Renal pelvis (tissue), 4 donors: ENCODE measurements around the gene TOMT. TPM values are rescaled to one million over a fixed set of nuclear protein-coding genes. Genes with fewer than 3 reads are reported as not detected.
"Not testable (repeated sequence)": the region's sequence is repeated elsewhere in the genome, so short reads cannot be mapped to it uniquely, and the experiment has no call there.

ENCODE experiments used
- DNase-seq: peaks from one replicate; pipeline ENCODE4 v3.0.0-alpha.2; 2013
- polyA plus RNA-seq, 3 donors: library from polyadenylated mRNA; unstranded; fragments of 120-200 nt; gene quantifications; one replicate each; pipeline ENCODE4 v1.2.1, GENCODE V29; 2013; ENCODE audit not compliant: insufficient read length in 3 of 3

Gene TOMT
- polyA plus RNA-seq, 3 donors, result not detected

- no peak for DNase-seq
These were observed 18.3 kb downstream of the TOMT start for GRCh38 chr11:72124046-72124445.

DNA sequence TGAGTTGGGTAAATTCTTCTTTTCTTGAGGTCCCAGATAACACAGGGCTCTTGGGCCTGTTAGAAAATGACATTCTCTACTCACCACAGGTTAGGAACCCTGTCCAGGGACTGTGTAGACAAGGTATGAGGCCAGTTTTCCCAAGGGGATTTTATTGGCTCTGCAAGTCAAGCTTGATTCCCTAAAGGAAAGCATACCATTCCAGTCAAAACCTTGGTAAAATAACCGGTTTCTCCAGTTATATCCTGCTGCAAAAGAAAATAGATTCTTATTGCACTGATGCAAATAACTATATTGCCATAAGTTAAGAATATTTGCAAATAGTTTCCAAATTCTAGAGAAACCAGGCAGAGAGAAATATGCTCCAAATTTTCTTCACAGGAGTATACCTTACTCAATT, 20.2 kb downstream of the TOMT start:
- DNase-seq, result no peak

- no peak for DNase-seq
These were observed 22.2 kb downstream of the TOMT start for GRCh38 chr11:72127923-72128322.

DNA sequence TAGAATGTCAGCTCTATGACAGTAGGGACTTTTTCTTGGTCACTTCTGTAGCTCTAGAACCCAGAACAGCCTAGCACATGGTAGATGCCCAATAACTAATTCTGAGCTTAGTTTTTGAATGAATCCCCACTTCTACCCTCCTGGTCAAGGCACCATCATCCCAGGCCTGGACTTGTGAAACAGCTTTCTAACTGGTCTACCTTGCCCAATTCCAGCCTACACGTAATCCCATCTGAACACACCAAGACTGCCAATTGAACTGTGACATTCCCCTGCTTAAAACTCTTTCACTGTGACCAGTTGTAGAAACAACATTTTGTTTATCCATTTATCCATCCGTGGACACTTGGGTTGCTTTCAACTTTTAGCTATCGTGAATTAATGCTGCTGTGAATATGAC, 23.7 kb downstream of the TOMT start:
- DNase-seq, result no peak

DNA sequence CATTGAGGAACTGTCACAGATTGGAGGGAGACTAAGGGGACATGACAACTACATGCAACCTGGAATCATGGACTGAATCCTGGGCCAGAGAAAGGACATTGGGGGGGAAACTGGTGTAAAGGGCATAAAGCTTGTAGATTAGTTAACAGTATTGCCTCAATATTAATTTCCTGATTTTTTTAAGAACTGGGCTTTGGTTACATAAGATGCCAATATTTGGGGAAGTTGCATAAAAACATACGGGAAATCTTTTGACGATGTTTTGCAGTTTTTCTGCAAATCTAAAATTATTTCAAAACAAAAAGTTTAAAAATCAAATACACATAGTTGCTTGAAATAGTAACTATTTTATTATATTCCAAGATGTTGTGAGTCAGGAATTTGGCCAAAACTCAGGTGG, 26.9 kb downstream of the TOMT start:
- DNase-seq, result no peak

GRCh38 chr11:72135473-72135872, 29.7 kb downstream of the TOMT start, which contains the start of gene FOLR3:
Gene FOLR3, plus strand, starts transcription at chr11:72135725. Its CDS starts 228 bp downstream, at chr11:72135953.
- not testable (repeated sequence) for DNase-seq

- no peak for DNase-seq
These were observed 30.4 kb downstream of the TOMT start for GRCh38 chr11:72135891-72136683.

GRCh38 chr11:72136684-72137262, 31.0 kb downstream of the TOMT start:
- DNase-seq, result no peak

DNA sequence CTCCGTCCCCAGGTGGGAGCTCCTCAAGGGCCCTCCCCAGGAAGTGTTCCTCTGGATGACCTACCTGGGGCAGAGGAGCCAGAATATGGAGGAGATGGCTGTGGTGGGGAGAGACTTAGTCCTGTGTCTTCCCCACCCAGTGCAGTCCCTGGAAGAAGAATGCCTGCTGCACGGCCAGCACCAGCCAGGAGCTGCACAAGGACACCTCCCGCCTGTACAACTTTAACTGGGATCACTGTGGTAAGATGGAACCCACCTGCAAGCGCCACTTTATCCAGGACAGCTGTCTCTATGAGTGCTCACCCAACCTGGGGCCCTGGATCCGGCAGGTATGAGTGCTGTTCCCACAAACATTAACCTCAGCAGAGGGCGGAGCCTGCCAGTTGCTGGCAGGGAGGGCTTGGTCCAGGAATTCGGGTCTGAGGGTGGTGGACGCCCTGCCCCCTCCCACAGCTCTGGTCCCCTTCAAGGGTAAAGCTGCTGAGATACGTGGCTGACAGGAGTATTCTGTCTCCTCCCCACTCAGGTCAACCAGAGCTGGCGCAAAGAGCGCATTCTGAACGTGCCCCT, 33.2 kb downstream of the TOMT start:
- no peak for DNase-seq

DNA sequence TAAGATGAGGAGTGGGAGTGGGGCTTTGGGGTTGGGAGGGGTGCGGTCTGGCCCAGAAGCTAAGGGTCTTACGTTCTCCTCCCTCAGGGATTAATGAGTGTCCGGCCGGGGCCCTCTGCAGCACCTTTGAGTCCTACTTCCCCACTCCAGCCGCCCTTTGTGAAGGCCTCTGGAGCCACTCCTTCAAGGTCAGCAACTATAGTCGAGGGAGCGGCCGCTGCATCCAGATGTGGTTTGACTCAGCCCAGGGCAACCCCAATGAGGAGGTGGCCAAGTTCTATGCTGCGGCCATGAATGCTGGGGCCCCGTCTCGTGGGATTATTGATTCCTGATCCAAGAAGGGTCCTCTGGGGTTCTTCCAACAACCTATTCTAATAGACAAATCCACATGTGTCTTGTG, 33.8 kb downstream of the TOMT start:
- no peak for DNase-seq

GRCh38 chr11:72140661-72141060, 34.9 kb downstream of the TOMT start:
- DNase-seq, result no peak

GRCh38 chr11:72141066-72141465, 35.3 kb downstream of the TOMT start:
- no peak for DNase-seq

DNA sequence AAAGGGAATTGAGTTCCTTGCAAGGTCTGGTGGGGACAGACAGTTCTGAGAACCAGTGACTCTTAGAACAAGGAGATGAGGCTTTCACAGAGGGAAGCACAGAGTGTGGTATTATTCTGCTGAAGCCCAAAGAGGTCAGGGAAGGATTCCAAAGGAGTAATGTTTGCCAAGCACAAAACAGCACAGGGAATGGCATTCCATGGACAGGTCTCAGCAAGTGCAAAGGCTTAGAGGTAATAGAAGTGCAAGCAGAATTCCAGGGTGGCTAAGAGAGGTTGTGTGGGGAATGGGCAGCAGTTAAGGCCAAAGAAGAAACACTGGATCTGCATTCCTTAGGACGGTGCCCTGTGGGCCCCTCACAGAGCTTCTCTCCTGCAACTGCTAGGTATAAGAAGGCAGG, 36.4 kb downstream of the TOMT start:
- not testable (repeated sequence) for DNase-seq

GRCh38 chr11:72142543-72142942, 36.8 kb downstream of the TOMT start:
- DNase-seq, result not testable (repeated sequence)

GRCh38 chr11:72144807-72145565, 39.3 kb downstream of the TOMT start:
- DNase-seq, result no peak

DNA sequence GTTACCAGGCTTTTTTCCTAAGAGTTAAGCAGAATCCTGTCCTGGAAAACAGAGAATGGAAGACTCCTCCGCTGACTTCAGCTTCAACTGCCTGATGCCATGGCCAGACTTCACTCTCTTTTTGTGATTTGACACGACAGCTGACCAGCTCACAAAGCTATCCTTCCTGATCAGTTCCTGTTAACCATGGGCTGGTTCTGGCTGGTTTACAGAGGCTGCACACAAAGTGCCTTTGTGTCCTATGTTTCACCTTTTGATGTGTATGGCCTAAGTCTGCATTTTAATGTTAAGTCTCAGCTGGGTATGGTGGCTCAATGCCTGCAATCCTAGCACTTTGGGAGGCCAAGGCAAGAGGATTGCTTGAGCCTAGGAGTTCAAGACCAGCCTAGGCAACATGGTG, 40.9 kb downstream of the TOMT start:
- no peak for DNase-seq

DNA sequence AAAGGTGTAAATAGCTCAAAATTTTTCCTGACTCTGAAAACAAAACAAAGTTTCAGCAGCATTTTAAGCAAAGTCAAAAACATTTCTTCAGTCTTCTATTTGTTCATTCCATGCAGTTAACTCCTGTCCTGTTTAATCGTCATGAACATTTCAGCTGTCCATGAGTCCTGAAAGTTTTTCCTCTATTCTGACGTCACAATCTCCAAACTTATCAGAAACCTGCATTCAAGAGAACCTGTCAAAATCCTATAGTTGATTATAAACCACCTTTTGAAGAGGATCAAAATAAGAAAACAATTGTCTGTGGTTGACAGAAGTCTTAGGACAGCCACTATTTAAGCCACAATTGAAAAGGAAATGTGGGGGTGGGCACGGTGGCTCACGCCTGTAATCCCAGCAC, 45.2 kb downstream of the TOMT start:
- no peak for DNase-seq

DNA sequence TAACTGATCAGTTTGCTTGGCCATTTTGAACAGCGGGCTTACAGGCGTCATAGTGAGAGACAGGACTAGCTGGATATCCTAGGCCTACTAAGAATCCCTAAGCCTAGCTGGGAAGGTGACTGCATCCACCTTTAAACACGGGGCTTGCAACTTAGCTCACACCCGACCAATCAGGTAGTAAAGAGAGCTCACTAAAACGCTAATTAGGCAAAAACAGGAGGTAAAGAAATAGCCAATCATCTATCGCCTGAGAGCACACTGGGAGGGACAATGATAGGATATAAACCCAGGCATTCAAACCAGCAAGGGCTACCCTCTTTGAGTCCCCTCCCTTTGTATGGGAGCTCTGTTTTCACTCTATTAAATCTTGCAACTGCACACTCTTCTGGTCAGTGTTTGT, 48.1 kb downstream of the TOMT start:
- not testable (repeated sequence) for DNase-seq

DNA sequence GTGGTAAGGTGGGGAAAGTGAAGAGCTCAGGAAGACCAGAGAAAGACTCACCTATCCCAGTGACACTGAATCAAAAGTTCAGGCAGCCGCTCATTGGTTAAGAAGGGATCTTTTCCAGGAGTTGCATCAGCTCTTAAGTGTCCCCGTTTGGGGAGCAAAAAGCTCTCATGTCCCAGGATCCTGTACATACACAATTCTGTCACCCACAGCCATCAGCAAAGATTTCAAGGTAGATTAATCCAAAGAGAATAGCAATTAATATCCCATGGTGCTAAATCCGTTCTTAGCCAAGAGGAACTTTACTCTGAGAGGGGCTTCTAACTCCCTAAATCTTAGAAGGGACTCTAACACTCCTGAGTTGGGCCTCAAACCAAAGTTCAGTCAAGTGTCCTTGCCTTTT, 49.1 kb downstream of the TOMT start:
- no peak for DNase-seq

DNA sequence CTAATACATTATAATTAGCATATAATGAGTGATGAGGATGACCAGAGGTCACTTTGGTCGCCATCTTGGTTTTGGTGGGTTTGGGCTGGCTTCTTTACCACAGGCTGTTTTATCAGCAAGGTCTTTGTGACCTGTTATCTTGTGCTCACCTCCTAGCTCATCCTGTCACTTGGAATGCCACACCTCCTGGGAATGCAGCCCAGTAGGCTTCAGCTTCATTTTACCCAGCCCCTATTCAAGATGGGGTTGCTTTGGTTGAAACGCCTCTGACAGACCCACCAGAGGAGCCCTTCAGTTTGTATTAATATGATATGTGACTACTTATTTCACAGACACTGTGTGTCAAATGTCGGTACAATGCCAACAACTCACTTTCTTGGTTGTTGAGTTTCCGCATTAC, 50.0 kb downstream of the TOMT start:
- no peak for DNase-seq

DNA sequence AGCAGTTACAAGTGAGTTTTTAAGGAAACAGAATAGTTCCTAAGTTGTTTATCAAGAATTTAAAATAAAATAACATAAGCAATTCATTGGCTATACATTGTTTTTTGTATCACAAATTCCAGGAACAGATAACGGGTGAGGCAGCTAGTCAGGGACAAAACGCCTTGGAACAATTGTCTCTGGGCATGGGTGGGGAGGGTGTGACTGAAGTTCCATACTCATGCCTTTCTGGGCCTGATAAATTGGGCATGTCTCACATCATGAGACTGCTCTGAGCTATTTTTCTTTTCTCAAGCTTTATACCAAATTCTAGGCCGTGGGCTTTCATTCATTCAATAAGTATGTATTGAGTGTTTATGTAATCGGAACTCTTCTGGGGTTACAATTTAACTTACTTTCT, 51.4 kb downstream of the TOMT start:
- DNase-seq, result no peak
